Measurements from ENCODE around the gene ZDHHC14.

The ZDHHC14 gene

DNA sequence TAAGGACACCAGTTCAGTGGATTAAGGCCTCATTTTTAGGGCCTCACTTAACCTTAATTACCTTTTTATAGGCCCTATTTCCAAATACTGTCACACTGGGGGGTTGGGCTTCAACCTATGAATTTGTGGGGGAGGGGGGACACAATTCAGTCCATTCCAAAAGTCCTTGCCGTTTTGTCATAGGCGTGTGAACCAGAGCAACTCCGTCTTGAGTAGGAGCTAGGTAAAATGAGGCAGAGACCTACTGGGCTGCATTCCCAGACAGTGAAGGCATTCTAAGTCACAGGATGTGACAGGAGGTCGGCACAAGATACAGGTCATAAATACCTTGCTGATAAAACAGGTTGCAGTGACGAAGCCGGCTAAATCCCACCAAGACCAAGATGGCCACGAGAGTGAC lies 328.6 kb downstream of the ZDHHC14 start:
- peaks cover 11% of the 10 kb centered on the region for H3K4me1 ChIP-seq (ENCODE audit: insufficient read depth, insufficient read length)
- TF ChIP-seq ZNF274 (IDR thresholded peaks at IDR 0.05; ENCODE audit: low read depth, low read length) (no peak), YY1 (IDR thresholded peaks at IDR 0.05; ENCODE audit: insufficient read depth, insufficient read length) (no peak), SUZ12 (IDR thresholded peaks at IDR 0.05; ENCODE audit: extremely low read depth, insufficient read depth, insufficient read length) (no peak)

DNA sequence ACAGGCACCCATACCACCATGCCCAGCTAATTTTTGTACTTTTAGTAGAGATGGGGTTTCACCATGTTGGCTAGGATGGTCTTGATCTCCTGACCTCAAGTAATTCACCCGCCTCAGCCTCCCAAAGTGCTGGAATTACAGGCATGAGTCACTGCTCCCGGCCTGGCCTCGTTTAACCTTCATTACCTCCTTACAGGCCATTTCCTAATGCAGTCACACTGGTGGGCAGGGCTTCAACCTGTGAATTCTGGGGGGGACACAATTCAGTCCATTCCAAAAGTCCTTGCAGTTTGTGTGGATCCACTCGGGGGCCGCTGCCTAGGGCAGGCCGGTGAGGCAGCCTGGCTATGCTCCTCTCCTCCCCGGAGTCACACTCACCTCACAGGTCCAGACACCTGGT lies 329.6 kb downstream of the ZDHHC14 start:
- H3K4me3 ChIP-seq (ENCODE audit: insufficient read length, low read depth) = no peak overlapping the region
- H3K9me3 ChIP-seq (ENCODE audit: insufficient read depth, low read length) = peaks cover 15% of the 10 kb centered on the region; the same call in 1 of the 2 replicates
- no peak for DNase-seq (ENCODE audit: low read depth, low spot score)
- H3K36me3 ChIP-seq (ENCODE audit: insufficient read depth, insufficient read length, low read length) = no peaks in the 10 kb centered on the region
- H3K4me1 ChIP-seq (ENCODE audit: insufficient read depth, insufficient read length) = peaks cover 11% of the 10 kb centered on the region
- TF ChIP-seq YY1 (IDR thresholded peaks at IDR 0.05; ENCODE audit: insufficient read depth, insufficient read length) = no peak
- TF ChIP-seq ZNF274 (IDR thresholded peaks at IDR 0.05; ENCODE audit: low read depth, low read length) = no peak
- no peak for TF ChIP-seq SUZ12 (IDR thresholded peaks at IDR 0.05; ENCODE audit: extremely low read depth, insufficient read depth, insufficient read length)
- H3K27me3 ChIP-seq (ENCODE audit: insufficient read depth, insufficient read length) = no peaks in the 10 kb centered on the region
- no peak overlapping the region for H3K9ac ChIP-seq (ENCODE audit: insufficient read length, low read depth)

More for the DNA sequence above, 328.6 kb downstream of the ZDHHC14 start:
- H3K27me3 ChIP-seq (ENCODE audit: insufficient read depth, insufficient read length) = no peaks in the 10 kb centered on the region
- DNase-seq (ENCODE audit: low read depth, low spot score) = no peak
- peaks cover 23% of the 10 kb centered on the region; the same call in 1 of the 2 replicates for H3K9me3 ChIP-seq (ENCODE audit: insufficient read depth, low read length)
- H3K9ac ChIP-seq (ENCODE audit: insufficient read length, low read depth) = no peak overlapping the region
- H3K36me3 ChIP-seq (ENCODE audit: insufficient read depth, insufficient read length, low read length) = no peaks in the 10 kb centered on the region
- no peak overlapping the region for H3K4me3 ChIP-seq (ENCODE audit: insufficient read length, low read depth)

DNA sequence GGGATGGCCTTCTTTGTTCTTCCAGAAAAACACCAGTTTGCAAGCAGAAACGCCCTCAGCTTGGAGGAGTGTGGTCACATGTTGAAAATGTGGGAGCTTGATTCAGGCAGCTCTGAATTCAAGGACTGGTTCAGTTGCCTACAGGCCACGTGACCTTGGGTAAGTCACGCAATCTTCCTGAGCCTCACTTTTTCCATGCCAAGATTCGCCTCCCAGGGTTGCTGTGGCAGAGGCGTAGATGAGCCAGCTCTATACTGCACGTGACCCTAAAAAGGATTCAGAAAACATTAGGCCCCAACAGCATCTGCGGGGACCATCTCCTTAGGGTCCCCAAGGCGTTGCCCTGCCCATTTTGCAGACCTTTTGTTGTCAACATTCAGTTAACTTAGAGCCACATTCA lies 330.1 kb downstream of the ZDHHC14 start:
- Histone ChIP-seq H3K36me3 (ENCODE audit: insufficient read depth, insufficient read length, low read length) (no peaks in the 10 kb centered on the region), H3K4me3 (ENCODE audit: insufficient read length, low read depth) (no peak overlapping the region), H3K9ac (ENCODE audit: insufficient read length, low read depth) (no peak overlapping the region), H3K9me3 (ENCODE audit: insufficient read depth, low read length) (peaks cover 15% of the 10 kb centered on the region; the same call in 1 of the 2 replicates), H3K4me1 (ENCODE audit: insufficient read depth, insufficient read length) (peaks cover 11% of the 10 kb centered on the region), H3K27me3 (ENCODE audit: insufficient read depth, insufficient read length) (no peaks in the 10 kb centered on the region)
- TF ChIP-seq SUZ12 (IDR thresholded peaks at IDR 0.05; ENCODE audit: extremely low read depth, insufficient read depth, insufficient read length) (no peak), YY1 (IDR thresholded peaks at IDR 0.05; ENCODE audit: insufficient read depth, insufficient read length) (no peak), ZNF274 (IDR thresholded peaks at IDR 0.05; ENCODE audit: low read depth, low read length) (no peak)
- DNase-seq (ENCODE audit: low read depth, low spot score) = no peak

DNA sequence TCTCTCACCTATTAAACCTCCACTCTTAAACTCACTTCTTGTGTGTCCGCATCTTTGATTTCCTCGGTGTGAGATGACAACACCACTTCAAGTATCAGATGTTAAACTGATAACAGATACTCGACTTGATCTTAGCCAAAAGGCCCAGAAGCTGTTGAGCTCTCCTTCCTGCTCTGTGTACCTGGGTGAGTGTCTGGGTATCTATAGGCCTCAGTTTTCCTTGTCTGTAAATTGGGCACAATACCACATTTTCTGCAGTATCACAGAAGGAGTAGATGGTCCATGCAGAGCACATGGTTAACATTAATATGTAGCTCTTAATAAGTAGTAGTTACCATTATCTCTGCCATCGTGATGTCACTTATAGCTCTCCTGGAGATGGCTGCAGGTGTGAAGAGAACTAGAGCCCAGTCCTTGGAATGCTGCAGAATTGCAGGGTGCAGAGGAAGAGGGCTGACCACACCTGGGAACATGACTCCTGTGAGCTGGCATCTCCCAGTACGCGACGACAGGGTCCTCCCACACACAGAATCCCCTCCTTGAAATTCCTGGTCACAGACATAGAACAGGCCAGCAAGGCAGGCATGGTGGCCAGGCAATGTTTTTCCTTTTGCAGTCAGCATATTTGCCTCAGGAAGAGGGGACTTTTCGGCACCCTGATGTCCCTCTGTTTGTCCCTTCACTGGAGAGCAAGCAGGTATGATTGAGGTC lies 331.8 kb downstream of the ZDHHC14 start:
- Histone ChIP-seq H3K36me3 (ENCODE audit: insufficient read depth, insufficient read length, low read length) (no peaks in the 10 kb centered on the region), H3K9ac (ENCODE audit: insufficient read length, low read depth) (no peak overlapping the region), H3K4me1 (ENCODE audit: insufficient read depth, insufficient read length) (peaks cover 9% of the 10 kb centered on the region), H3K27me3 (ENCODE audit: insufficient read depth, insufficient read length) (no peaks in the 10 kb centered on the region), H3K4me3 (ENCODE audit: insufficient read length, low read depth) (no peak overlapping the region), H3K9me3 (ENCODE audit: insufficient read depth, low read length) (no peaks in the 10 kb centered on the region; the same call in 1 of the 2 replicates)
- DNase-seq (ENCODE audit: low read depth, low spot score) = no peak
- TF ChIP-seq YY1 (IDR thresholded peaks at IDR 0.05; ENCODE audit: insufficient read depth, insufficient read length) = no peak
- TF ChIP-seq SUZ12 (IDR thresholded peaks at IDR 0.05; ENCODE audit: extremely low read depth, insufficient read depth, insufficient read length) = no peak
- TF ChIP-seq ZNF274 (IDR thresholded peaks at IDR 0.05; ENCODE audit: low read depth, low read length) = no peak

DNA sequence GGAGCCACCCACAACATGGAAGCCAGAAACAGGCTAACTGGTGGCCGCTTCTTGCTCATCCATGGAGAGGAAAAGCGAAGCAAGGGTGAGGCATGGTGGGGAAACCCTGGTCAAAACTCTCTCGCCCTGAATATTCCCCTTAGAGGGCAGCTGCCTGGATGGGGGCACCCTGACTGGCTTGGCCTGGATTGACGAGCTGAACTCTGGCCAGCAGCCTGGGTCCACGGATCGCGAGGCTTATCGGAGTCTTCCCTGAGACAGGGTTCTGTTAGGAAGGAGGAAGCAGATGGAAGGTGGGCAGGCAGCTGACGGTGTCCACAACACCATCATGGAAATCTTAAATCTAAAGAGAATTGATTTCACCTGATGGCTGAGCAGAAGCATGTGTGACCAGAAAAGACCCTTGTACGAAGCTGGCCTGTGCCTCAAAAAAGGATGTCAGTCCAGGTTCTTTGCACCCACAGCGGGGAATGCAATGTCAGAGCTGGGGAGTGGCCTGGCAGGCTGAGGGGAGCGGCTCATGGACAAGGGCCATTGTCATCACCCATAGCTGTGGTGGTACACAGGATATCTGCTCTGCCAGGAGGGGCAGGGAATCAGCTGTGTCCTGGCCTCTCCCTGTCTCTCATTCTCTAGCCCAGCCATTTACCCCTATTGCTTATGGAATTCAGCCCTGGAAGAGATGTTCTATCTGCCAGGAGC lies 332.6 kb downstream of the ZDHHC14 start:
- Histone ChIP-seq H3K36me3 (ENCODE audit: insufficient read depth, insufficient read length, low read length) (no peaks in the 10 kb centered on the region), H3K27me3 (ENCODE audit: insufficient read depth, insufficient read length) (no peaks in the 10 kb centered on the region), H3K4me3 (ENCODE audit: insufficient read length, low read depth) (no peak overlapping the region), H3K9me3 (ENCODE audit: insufficient read depth, low read length) (no peaks in the 10 kb centered on the region), H3K9ac (ENCODE audit: insufficient read length, low read depth) (no peak overlapping the region), H3K4me1 (ENCODE audit: insufficient read depth, insufficient read length) (peaks cover 9% of the 10 kb centered on the region)
- no peak for DNase-seq (ENCODE audit: low read depth, low spot score)
- TF ChIP-seq SUZ12 (IDR thresholded peaks at IDR 0.05; ENCODE audit: extremely low read depth, insufficient read depth, insufficient read length) = no peak
- TF ChIP-seq ZNF274 (IDR thresholded peaks at IDR 0.05; ENCODE audit: low read depth, low read length) = no peak
- TF ChIP-seq YY1 (IDR thresholded peaks at IDR 0.05; ENCODE audit: insufficient read depth, insufficient read length) = no peak

DNA sequence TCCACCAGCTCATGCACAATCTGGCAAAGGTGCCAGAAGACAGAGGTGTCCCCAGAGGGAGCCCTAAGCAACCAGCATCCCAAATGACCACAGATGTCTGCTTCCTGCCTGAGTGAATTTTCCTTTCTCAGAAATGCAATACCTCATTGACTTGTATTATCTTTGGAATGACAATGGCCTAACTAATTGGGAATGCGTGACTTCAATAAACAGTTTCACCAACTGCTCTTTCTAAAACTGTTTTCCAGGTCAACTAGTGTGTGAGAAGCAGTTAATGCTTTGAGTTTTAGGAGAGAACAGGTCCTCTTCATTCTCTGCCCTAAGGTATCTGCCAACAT lies 333.1 kb downstream of the ZDHHC14 start:
- Histone ChIP-seq H3K36me3 (ENCODE audit: insufficient read depth, insufficient read length, low read length) (no peaks in the 10 kb centered on the region), H3K9me3 (ENCODE audit: insufficient read depth, low read length) (no peaks in the 10 kb centered on the region), H3K9ac (ENCODE audit: insufficient read length, low read depth) (no peak overlapping the region), H3K4me1 (ENCODE audit: insufficient read depth, insufficient read length) (peaks cover 9% of the 10 kb centered on the region), H3K4me3 (ENCODE audit: insufficient read length, low read depth) (no peak overlapping the region), H3K27me3 (ENCODE audit: insufficient read depth, insufficient read length) (no peaks in the 10 kb centered on the region)
- TF ChIP-seq ZNF274 (IDR thresholded peaks at IDR 0.05; ENCODE audit: low read depth, low read length) (no peak), YY1 (IDR thresholded peaks at IDR 0.05; ENCODE audit: insufficient read depth, insufficient read length) (no peak), SUZ12 (IDR thresholded peaks at IDR 0.05; ENCODE audit: extremely low read depth, insufficient read depth, insufficient read length) (no peak)
- no peak for DNase-seq (ENCODE audit: low read depth, low spot score)

DNA sequence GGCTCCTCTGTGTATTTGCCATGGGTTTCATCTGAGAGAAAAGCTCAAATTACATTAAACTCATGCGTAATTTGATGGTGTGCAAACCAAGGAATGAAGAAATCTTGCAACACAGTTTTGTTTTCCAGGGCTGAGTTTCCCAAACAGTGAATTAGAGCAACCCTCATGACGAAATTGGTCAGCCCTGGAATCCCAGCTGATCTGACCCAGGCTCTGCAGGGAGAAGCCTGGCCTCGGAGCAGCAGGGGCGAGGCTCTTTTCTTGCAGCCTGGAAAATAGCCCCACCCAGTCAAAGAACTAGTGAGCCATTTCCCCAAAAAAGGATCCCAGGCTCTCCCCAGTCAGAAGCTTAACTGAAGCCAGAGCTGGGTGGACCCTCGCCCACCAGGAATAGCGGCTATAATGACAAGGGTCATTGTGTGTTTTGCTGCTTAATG lies 334.8 kb downstream of the ZDHHC14 start:
- no peak for TF ChIP-seq SUZ12 (IDR thresholded peaks at IDR 0.05; ENCODE audit: extremely low read depth, insufficient read depth, insufficient read length)
- TF ChIP-seq ZNF274 (IDR thresholded peaks at IDR 0.05; ENCODE audit: low read depth, low read length) = no peak
- no peak for TF ChIP-seq YY1 (IDR thresholded peaks at IDR 0.05; ENCODE audit: insufficient read depth, insufficient read length)
- no peak overlapping the region for H3K4me3 ChIP-seq (ENCODE audit: insufficient read length, low read depth)
- H3K27me3 ChIP-seq (ENCODE audit: insufficient read depth, insufficient read length) = no peaks in the 10 kb centered on the region
- no peak overlapping the region for H3K9ac ChIP-seq (ENCODE audit: insufficient read length, low read depth)
- H3K4me1 ChIP-seq (ENCODE audit: insufficient read depth, insufficient read length) = peaks cover 4% of the 10 kb centered on the region
- H3K9me3 ChIP-seq (ENCODE audit: insufficient read depth, low read length) = no peaks in the 10 kb centered on the region
- DNase-seq (ENCODE audit: low read depth, low spot score) = no peak
- H3K36me3 ChIP-seq (ENCODE audit: insufficient read depth, insufficient read length, low read length) = no peaks in the 10 kb centered on the region
